Parathyroid adenoma (tissue), 2 donors: Measurements from ENCODE around the gene NUP160.
A peak's percentile ranks its signal among the peaks of the same experiment; 100 is the strongest.

Experiments
- H2AFZ ChIP-seq: fragments of 300-600 bp; sonication (generic); one replicate; pipeline ENCODE4 v1.7.0; 2017; ENCODE audit warnings: antibody characterized with exemption, mild to moderate bottlenecking
- H3K27ac ChIP-seq: fragments of 300-600 bp; sonication (generic); one replicate; pipeline ENCODE4 v1.7.0; 2017
- H3K27me3 ChIP-seq: fragments of 300-600 bp; sonication (generic); one replicate; pipeline ENCODE4 v1.7.0; 2017; ENCODE audit warnings: low read length; ENCODE audit not compliant: control insufficient read depth, insufficient read depth
- H3K36me3 ChIP-seq: fragments of 300-600 bp; sonication (generic); one replicate; pipeline ENCODE4 v1.7.0; 2017; ENCODE audit warnings: low read length; ENCODE audit not compliant: control insufficient read depth, insufficient read depth
- H3K4me1 ChIP-seq: fragments of 300-600 bp; sonication (generic); one replicate; pipeline ENCODE4 v1.7.0; 2017; ENCODE audit warnings: control low read depth
- H3K4me2 ChIP-seq: fragments of 300-600 bp; sonication (generic); one replicate; pipeline ENCODE4 v1.7.0; 2017; ENCODE audit warnings: low read length
- H3K4me3 ChIP-seq: fragments of 300-600 bp; sonication (generic); one replicate; pipeline ENCODE4 v1.7.0; 2017; ENCODE audit warnings: low read depth, low read length
- H3K79me2 ChIP-seq: fragments of 300-600 bp; sonication (generic); one replicate; pipeline ENCODE4 v1.7.0; 2017; ENCODE audit warnings: control low read depth
- H3K9ac ChIP-seq: fragments of 300-600 bp; sonication (generic); one replicate; pipeline ENCODE4 v1.7.0; 2017; ENCODE audit warnings: mild to moderate bottlenecking
- H3K9me3 ChIP-seq: fragments of 300-600 bp; sonication (generic); one replicate; pipeline ENCODE4 v1.7.0; 2017; ENCODE audit warnings: low read length; ENCODE audit not compliant: control insufficient read depth
- TF ChIP-seq, protein P1 (sequence below): fragments of 300-600 bp; sonication (generic); IDR thresholded peaks from one replicate; pipeline ENCODE4 v1.7.0; 2017; ENCODE audit warnings: antibody characterized with exemption, mild to moderate bottlenecking
- donor health status: primary hyperparathyroidism.

The NUP160 gene

DNA sequence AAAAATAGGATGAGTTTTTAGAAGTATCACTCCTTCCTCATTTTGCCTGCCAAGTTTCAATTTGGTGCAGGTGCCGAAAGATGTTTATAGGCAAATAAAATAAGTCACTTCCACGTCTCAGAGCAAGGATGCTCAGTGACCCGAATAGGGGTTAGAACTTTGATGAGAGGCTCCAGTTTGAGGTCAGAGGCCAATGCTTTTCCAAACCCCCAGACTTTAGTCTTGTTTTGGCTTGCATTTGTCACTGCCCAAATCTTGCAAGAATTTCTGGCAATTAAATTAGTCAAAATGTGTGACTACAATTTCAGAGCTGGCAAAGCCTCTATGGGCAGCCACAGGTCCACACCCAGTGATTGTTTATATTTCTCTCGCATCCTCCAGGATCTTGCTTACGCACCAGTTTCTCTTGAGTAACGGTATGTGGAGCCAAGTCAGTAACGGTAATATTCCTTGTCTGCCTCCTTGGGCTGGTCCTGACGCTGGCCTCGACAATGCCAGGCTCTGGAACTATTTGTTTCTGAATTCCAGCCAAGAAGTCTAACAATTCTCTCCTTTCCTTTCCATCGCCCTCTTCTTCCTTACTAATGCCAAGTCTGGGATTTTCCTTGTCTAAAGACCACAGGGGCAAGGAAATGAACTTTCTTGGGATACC lies 9.9 kb upstream of the NUP160 start:
- no peak overlapping the region for H2AFZ ChIP-seq
- peak overlapping the region; percentile 36 for H3K27ac ChIP-seq
- H3K4me2 ChIP-seq = no peak overlapping the region
- no peak overlapping the region for H3K9ac ChIP-seq
- no peaks in the 10 kb centered on the region for H3K27me3 ChIP-seq
- H3K36me3 ChIP-seq = no peaks in the 10 kb centered on the region
- H3K79me2 ChIP-seq = no peaks in the 10 kb centered on the region
- no peak overlapping the region for H3K4me3 ChIP-seq
- TF ChIP-seq, protein P1, sequence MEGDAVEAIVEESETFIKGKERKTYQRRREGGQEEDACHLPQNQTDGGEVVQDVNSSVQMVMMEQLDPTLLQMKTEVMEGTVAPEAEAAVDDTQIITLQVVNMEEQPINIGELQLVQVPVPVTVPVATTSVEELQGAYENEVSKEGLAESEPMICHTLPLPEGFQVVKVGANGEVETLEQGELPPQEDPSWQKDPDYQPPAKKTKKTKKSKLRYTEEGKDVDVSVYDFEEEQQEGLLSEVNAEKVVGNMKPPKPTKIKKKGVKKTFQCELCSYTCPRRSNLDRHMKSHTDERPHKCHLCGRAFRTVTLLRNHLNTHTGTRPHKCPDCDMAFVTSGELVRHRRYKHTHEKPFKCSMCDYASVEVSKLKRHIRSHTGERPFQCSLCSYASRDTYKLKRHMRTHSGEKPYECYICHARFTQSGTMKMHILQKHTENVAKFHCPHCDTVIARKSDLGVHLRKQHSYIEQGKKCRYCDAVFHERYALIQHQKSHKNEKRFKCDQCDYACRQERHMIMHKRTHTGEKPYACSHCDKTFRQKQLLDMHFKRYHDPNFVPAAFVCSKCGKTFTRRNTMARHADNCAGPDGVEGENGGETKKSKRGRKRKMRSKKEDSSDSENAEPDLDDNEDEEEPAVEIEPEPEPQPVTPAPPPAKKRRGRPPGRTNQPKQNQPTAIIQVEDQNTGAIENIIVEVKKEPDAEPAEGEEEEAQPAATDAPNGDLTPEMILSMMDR = no peak
- no peaks in the 10 kb centered on the region for H3K4me1 ChIP-seq
- H3K9me3 ChIP-seq = no peaks in the 10 kb centered on the region

DNA sequence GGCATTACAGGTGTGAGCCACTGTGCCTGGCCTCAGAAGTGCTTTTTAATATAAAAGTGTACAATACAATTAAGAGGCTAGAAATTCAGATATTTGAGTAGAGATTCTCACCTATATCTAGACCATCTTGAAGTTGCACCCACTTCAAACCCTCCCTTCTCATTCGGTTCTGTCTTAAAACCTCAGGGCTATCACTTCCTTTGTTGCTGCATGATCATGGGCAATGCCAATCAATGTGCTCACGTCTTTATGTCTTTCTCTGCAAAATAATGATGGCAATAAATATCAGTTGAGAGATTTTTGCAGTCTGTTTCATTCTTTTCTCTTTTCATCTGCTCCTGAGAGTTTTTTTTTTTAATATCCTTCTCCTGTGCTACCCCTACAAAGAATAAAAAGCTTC lies 9.3 kb upstream of the NUP160 start:
- no peak overlapping the region for H3K27ac ChIP-seq
- no peaks in the 10 kb centered on the region for H3K9me3 ChIP-seq
- no peaks in the 10 kb centered on the region for H3K36me3 ChIP-seq
- H3K79me2 ChIP-seq = no peaks in the 10 kb centered on the region
- H3K4me1 ChIP-seq = no peaks in the 10 kb centered on the region
- no peaks in the 10 kb centered on the region for H3K27me3 ChIP-seq
- no peak overlapping the region for H3K4me2 ChIP-seq
- no peak overlapping the region for H3K9ac ChIP-seq
- no peak overlapping the region for H3K4me3 ChIP-seq
- TF ChIP-seq, protein P1 = no peak
- H2AFZ ChIP-seq = no peak overlapping the region

DNA sequence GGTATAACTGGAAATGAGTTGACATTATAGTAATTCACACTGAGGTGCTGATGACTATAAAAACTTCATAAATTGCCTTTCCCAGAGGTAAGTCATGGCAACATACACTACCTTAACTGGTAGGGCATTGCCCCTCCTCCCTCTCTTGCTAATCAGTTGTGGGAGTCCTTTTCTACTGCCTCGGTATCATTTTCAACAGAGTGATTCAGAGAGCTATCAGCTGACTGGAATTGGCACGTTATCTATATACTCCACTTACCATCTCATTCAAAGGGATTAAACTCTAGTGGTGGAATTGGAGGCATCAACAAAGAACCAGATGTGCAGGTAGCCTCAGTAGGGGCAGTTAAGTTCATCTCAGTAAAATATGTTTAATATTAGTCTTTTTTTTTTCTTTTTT lies 8.0 kb upstream of the NUP160 start:
- no peaks in the 10 kb centered on the region for H3K36me3 ChIP-seq
- H3K27ac ChIP-seq = no peak overlapping the region
- H3K27me3 ChIP-seq = no peaks in the 10 kb centered on the region
- no peak overlapping the region for H2AFZ ChIP-seq
- H3K4me1 ChIP-seq = no peaks in the 10 kb centered on the region
- no peak overlapping the region for H3K4me3 ChIP-seq
- no peak overlapping the region for H3K9ac ChIP-seq
- no peaks in the 10 kb centered on the region for H3K9me3 ChIP-seq
- H3K79me2 ChIP-seq = no peaks in the 10 kb centered on the region
- H3K4me2 ChIP-seq = no peak overlapping the region
- TF ChIP-seq, protein P1 = no peak

DNA sequence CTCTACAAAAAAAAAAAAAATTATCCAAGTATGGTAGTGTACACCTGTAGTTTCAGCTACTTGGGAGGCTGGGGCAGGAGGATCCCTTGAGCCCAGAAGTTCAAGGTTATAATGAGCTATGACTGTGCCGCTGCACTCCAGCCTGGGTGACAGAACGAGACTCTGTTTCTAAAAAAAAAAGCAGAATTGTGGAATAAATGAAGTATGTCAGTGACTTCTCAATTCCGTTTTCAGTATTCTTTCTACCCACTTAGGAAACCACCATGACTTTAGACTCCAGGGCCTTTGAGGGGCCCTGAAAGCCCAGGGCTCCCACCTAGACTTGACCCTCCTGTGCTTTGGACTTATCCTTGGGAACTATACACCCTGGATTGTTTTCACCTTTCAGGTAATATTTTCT lies 6.5 kb upstream of the NUP160 start:
- Histone ChIP-seq H3K27ac (no peak overlapping the region), H3K9me3 (no peaks in the 10 kb centered on the region), H3K9ac (no peak overlapping the region), H3K4me2 (no peak overlapping the region), H3K27me3 (no peaks in the 10 kb centered on the region), H3K4me1 (no peaks in the 10 kb centered on the region), H2AFZ (no peak overlapping the region), H3K4me3 (no peak overlapping the region), H3K36me3 (no peaks in the 10 kb centered on the region), H3K79me2 (no peaks in the 10 kb centered on the region)
- TF ChIP-seq, protein P1 = no peak

DNA sequence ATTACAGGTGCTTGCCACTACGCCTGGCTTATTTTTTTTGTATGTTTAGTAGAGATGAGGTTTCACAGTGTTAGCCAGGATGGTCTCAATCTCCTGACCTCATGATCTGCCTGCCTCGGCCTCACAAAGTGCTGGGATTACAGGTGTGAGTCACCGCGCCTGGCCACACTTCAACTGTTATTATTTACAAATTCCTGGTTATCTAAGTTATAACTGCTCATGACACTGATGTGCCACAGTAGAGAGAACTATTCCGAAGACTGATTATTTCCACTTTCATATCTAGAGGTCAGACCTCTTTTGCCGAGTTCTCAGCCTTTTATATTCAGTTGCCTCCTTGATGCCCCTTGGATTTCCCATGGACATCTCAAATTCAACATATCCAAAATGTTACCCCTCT lies 3.9 kb upstream of the NUP160 start:
- Histone ChIP-seq H3K27ac (no peak overlapping the region), H3K79me2 (peaks cover 4% of the 10 kb centered on the region), H3K4me2 (no peak overlapping the region), H3K4me1 (no peaks in the 10 kb centered on the region), H3K27me3 (no peaks in the 10 kb centered on the region), H3K36me3 (no peaks in the 10 kb centered on the region), H3K9ac (no peak overlapping the region), H3K4me3 (no peak overlapping the region), H2AFZ (no peak overlapping the region), H3K9me3 (no peaks in the 10 kb centered on the region)
- TF ChIP-seq, protein P1 = no peak
